Omental fat pad (tissue), 4 donors: ENCODE measurements around the gene RSL24D1. TPM values are rescaled to one million over a fixed set of nuclear protein-coding genes. Genes with fewer than 3 reads are reported as not detected.
"Not testable (repeated sequence)": the region's sequence is repeated elsewhere in the genome, so short reads cannot be mapped to it uniquely, and the experiment has no call there.

Source experiments
- ATAC-seq: fragments of 150-250 bp; one replicate; pipeline ENCODE4 v1.9.1; 2016; ENCODE audit warnings: mild to moderate bottlenecking, moderate library complexity; ENCODE audit not compliant: low FRiP score
- DNase-seq: peaks from one replicate; pipeline ENCODE4 v3.0.0-alpha.2; 2019; ENCODE audit warnings: low spot score
- CTCF ChIP-seq, 3 donors: fragments of 450-650 bp; IDR thresholded peaks; one replicate each; pipeline ENCODE4 v1.5.1; 2016 to 2017; ENCODE audit warnings: antibody characterized with exemption in 3 of 3, mild to moderate bottlenecking in 3 of 3, moderate library complexity in 2 of 3
- total RNA-seq, 4 donors: library from RNA; depleted of rRNA; stranded (reverse); fragments of >200 nt; gene quantifications; one replicate each; pipeline ENCODE4 v1.1.0, GENCODE V29; 2016

The RSL24D1 gene
- total RNA-seq, 4 donors from 2014 or later = 49.3 to 67.5 (median 55.0) TPM

DNA sequence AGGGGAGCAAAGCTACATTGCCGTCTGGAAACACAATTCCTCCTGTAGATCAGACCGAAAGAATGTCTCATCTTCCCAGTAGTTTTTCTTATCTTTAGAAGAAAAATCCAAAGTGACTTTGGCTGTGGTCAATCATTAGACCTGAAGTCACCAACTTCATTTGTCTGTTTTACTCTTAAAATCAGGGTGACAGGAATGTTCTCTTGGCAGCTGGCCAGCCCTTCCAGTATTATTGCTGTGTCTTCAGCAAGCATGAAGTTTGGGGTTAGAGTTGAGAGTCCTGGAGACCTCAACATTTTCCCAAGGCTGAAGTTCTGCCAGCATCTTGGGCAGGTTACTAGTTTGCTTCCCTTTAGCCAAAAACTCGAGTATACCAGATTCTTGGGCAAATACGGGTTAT lies 32.5 kb downstream of the RSL24D1 start:
- no peak for TF ChIP-seq CTCF (IDR thresholded peaks at IDR 0.05)
- no peak for DNase-seq
- no peak for ATAC-seq

GRCh38 chr15:55151631-55152030 lies 45.1 kb downstream of the RSL24D1 start:
- DNase-seq (no peak), ATAC-seq (no peak)
- no peak for TF ChIP-seq CTCF (IDR thresholded peaks at IDR 0.05)

GRCh38 chr15:55143132-55143531 lies 53.6 kb downstream of the RSL24D1 start:
- not testable (repeated sequence) for ATAC-seq, DNase-seq

GRCh38 chr15:55133972-55134371 lies 62.8 kb downstream of the RSL24D1 start:
- TF ChIP-seq CTCF (IDR thresholded peaks at IDR 0.05) = no peak
- ATAC-seq (no peak), DNase-seq (no peak)

DNA sequence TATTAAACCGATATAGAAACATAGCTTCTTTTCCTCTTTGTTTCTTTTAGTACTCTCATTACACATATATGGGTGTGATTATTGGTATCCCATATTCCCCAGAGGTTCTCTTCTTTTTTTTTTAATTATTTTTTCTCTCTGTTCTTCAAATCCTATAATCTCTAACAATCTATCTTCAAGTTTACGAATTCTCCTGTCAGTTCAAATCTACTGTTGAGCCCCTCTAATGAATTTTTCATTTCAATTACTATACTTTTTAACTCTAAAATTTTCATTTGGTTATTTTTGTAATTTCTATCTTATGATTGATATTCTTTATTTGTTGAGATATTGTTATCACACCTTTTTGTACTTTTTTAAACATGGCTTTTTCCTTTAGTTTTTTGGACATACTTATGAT lies 64.1 kb downstream of the RSL24D1 start:
- DNase-seq (no peak), ATAC-seq (no peak)
- TF ChIP-seq CTCF (IDR thresholded peaks at IDR 0.05) = no peak

Other genes with a start within 250 kb of the RSL24D1 start
- gene RAB27A, start 92.9 kb upstream of the RSL24D1 start, total RNA-seq = 10 to 100 TPM; 11.1 to 33.4 (median 19.8) TPM
- 10 to 100 TPM in 3 of 4 donors, 1 to 10 TPM in 1; 8.2 to 13.8 (median 11.4) TPM for gene PIGBOS1, start 122.2 kb upstream of the RSL24D1 start, total RNA-seq
- gene PIGB, start 122.3 kb upstream of the RSL24D1 start, total RNA-seq = 10 to 100 TPM in 3 of 4 donors, 1 to 10 TPM in 1; 8.2 to 14.5 (median 11.1) TPM
- 10 to 100 TPM; 38.8 to 75.2 (median 58.0) TPM for gene CCPG1, start 211.4 kb upstream of the RSL24D1 start, total RNA-seq
- gene PIERCE2, start 211.6 kb upstream of the RSL24D1 start, total RNA-seq = 1 to 10 TPM in 3 of 4 donors, under 1 TPM in 1; 0.84 to 4.1 (median 2.7) TPM